Adipocyte (in vitro differentiated cells): ENCODE measurements around the gene RNASEH2A.

Experiments used
- DNase-seq: peaks from one replicate; pipeline ENCODE4 v3.0.0-alpha.2; 2015; ENCODE audit warnings: low read depth
- H3K27me3 ChIP-seq: replicated peaks from 2 replicates; pipeline ENCODE4 v1.7.0; 2013; ENCODE audit warnings: mild to moderate bottlenecking, low read length, moderate library complexity; ENCODE audit not compliant: control insufficient read depth, insufficient read depth
- H3K36me3 ChIP-seq: 2 replicates; pipeline ENCODE4 v1.7.0; 2013; ENCODE audit warnings: low read length, mild to moderate bottlenecking, moderate library complexity; ENCODE audit not compliant: control insufficient read depth, insufficient read depth, severe bottlenecking
- H3K4me1 ChIP-seq: 2 replicates; pipeline ENCODE4 v1.7.0; 2013; ENCODE audit warnings: mild to moderate bottlenecking, low read length, moderate library complexity; ENCODE audit not compliant: control insufficient read depth, insufficient read depth
- H3K4me3 ChIP-seq: 2 replicates; pipeline ENCODE4 v1.7.0; 2013; ENCODE audit warnings: mild to moderate bottlenecking, low read length, moderate library complexity
- H3K9ac ChIP-seq: 2 replicates; pipeline ENCODE4 v1.7.0; 2013; ENCODE audit warnings: mild to moderate bottlenecking, low read length, moderate library complexity
- H3K9me3 ChIP-seq: 2 replicates; pipeline ENCODE4 v1.7.0; 2013; ENCODE audit warnings: mild to moderate bottlenecking, low read length, moderate library complexity; ENCODE audit not compliant: control insufficient read depth

Gene RNASEH2A

DNA sequence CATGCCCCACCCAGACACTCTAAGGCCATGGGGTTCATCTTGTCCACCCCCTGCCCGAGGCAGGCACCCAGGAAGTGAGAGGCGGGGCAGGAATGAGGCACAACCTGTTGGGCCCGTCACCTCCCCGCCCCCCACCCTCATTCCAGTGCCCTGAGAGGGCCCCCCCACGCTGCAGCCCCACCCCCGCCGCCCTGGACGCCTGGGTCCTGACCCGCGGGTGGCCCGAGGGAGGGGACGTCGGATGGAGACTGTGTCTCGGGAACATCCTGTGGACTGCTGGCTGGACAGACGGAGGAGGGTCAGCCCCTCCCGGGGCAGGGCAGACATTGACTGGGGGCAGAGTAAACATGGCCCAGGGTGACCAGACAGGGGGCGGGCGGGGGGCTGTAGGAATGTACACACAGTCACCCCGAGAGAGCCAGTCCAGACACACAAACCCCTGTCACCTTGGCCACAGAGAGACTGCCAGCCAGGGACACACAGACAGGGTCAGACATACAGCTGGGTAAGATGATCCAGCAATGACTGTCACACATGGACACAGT is 22.5 kb upstream of the RNASEH2A start:
- Histone ChIP-seq H3K9ac (peak overlapping the region; percentile 68), H3K4me3 (no peak overlapping the region), H3K36me3 (no peaks in the 10 kb centered on the region), H3K27me3 (no peaks in the 10 kb centered on the region), H3K9me3 (no peaks in the 10 kb centered on the region), H3K4me1 (peaks cover 60% of the 10 kb centered on the region)
- DNase-seq, result peak; percentile 45

DNA sequence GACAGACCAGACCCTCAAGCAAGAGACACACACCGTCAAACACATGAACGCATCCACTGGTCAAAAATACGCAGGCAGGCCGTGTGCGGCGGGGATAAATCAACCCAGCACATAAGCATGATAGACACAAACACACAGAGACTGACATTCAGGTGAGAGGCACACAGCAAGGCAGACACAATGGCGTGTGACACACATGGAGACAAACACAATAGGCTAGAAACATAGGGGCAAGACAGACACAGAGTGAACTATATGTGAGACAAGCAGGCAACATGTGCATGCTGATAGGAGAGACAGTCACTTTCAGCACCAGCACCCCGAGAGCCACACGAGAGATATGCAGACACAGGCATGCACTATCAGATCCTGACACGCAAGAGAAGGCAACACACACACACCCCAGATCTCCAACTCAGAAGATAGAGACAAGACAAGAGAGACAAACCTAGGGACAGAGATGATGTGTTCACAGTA is 22.0 kb upstream of the RNASEH2A start:
- Histone ChIP-seq H3K9me3 (no peaks in the 10 kb centered on the region), H3K4me3 (no peak overlapping the region), H3K4me1 (peaks cover 60% of the 10 kb centered on the region), H3K9ac (no peak overlapping the region), H3K27me3 (no peaks in the 10 kb centered on the region), H3K36me3 (no peaks in the 10 kb centered on the region)
- peak; percentile 26 for DNase-seq

DNA sequence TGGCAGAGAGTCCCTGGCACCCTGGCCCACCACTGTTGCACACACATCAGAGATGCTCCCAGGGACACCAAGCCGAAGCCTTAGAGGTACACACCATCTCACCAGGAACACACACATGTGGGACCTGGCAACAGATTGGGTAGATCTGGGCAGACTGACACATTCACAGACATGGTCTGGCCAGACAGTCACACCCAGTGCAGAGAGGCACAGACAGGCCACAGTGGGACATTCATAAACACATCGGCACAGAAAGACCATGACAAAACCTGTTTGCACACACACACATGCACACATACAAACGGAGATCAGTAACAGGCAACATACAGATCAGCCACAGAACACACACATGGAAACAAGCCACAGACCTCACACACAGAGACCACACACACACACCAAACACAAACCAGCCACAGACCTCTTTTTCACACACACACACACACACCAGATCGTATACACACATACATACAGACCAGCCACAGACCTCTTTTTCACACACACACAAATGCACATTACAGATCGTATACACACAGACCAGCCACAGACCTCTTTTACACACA is 21.4 kb upstream of the RNASEH2A start:
- DNase-seq, result peak; percentile 41
- no peaks in the 10 kb centered on the region for H3K36me3 ChIP-seq
- H3K9ac ChIP-seq, result no peak overlapping the region
- H3K4me3 ChIP-seq, result no peak overlapping the region
- H3K27me3 ChIP-seq, result no peaks in the 10 kb centered on the region
- no peaks in the 10 kb centered on the region for H3K9me3 ChIP-seq
- H3K4me1 ChIP-seq, result peaks cover 55% of the 10 kb centered on the region

DNA sequence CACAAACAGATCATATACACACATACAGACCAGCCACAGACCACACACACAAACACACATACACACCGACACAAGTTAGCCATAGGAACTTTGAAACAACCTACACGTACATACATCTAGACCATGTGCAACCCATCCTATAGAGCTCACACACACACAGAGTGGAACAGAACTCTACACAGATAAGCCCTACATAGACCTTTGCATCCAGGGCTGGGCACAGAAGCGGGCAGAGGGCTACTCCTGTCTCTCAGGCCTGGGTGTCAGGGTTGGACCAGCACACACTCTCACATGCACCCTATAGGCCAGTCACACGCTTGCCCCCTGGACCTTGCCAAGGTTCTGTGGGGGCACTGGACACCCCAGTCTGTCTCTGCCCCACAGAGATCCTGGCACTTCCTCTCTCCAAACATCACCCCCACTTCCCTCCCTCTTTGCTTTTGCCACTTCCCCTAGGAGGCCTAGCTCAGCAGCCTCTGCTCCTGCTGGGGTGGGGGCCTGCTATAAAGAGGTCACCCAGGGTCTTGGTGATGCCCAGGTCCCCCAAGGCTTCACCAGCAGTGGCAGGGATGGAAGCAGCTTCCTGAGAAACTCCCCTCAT is 20.9 kb upstream of the RNASEH2A start:
- Histone ChIP-seq H3K4me1 (peaks cover 58% of the 10 kb centered on the region), H3K9me3 (no peaks in the 10 kb centered on the region), H3K27me3 (no peaks in the 10 kb centered on the region), H3K9ac (peak overlapping the region; percentile 41), H3K36me3 (no peaks in the 10 kb centered on the region), H3K4me3 (no peak overlapping the region)
- no peak for DNase-seq

DNA sequence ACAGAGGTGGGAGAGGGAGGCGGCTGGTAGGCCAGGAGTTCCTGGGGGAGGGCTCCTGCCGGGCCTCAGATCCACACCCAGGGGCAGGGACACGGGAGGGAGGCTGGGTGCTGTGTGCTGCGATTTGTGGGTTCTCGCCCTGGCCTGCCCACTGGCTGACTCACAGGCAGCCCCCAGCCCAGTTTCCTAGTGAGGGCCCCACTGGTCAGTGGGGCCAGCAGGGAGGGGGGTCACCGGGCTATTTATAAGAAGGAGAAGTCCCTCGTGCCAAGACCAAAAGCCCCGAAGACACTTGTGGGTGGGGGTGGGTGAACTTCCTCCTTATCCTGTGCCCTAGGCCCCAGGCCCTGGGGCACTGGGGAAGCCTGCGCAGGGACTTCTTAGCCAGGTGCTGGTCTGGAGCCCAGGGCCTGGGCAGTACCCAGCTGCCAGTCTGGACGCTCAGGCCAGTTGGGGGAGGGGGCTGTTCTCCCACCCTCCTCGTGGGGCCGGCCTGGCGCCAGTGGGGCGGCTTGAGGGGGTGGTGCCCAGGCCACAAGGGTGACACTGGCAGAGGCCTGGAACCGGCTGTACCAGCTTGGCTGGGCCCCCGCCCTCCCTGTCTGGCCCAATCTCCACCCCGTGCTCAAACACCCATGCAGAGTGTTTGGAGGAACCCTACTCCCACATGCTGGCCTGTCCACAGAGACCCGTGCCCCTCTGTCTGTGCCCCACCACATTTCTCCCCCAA is 20.1 kb upstream of the RNASEH2A start:
- peak overlapping the region; percentile 41 for H3K9ac ChIP-seq
- no peak for DNase-seq
- no peak overlapping the region for H3K4me3 ChIP-seq
- H3K4me1 ChIP-seq, result peaks cover 63% of the 10 kb centered on the region
- H3K36me3 ChIP-seq, result no peaks in the 10 kb centered on the region
- no peaks in the 10 kb centered on the region for H3K27me3 ChIP-seq
- no peaks in the 10 kb centered on the region for H3K9me3 ChIP-seq

DNA sequence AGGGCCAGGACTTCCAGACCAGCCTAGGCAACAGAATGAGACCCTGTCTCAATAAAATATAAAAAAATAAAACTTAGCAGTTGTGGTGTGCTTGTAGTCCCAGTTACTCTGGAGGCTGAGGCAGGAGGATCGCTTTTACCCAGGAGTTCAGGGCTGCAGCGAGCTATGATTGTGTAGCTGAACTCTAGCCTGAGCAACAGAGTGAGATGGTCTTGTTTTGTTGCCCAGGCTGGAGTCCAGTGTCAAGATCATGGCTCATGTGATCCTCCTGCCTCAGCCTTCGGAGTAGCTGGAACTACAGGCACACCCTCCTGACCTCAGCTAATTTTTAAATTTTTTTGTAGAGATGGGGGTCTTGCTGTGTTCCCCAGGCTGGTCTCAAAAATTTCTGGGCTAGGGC is 19.4 kb upstream of the RNASEH2A start:
- DNase-seq, result no peak
- Histone ChIP-seq H3K9me3 (no peaks in the 10 kb centered on the region), H3K4me1 (peaks cover 62% of the 10 kb centered on the region), H3K36me3 (no peaks in the 10 kb centered on the region), H3K27me3 (no peaks in the 10 kb centered on the region), H3K9ac (peak overlapping the region; percentile 9), H3K4me3 (no peak overlapping the region)

DNA sequence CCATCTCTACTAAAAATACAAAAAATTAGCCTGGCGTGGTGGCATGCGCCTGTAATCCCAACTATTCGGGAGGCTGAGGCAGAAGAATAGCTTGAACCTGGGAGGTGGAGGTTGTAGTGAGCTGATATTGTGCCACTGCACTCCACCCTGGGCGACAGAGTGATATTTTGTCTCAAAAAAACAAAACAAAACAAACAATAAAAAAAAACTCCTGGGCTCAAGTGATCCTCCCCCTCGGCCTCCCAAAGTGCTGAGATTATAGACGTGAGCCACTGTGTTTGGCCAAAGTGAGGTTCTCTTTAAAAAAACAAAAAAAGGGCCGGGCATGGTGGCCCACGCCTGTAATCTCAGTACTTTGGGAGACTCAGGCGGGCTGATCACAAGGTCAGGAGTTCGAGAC is 18.9 kb upstream of the RNASEH2A start:
- DNase-seq, result no peak
- Histone ChIP-seq H3K4me1 (peaks cover 58% of the 10 kb centered on the region), H3K9me3 (no peaks in the 10 kb centered on the region), H3K4me3 (no peak overlapping the region), H3K36me3 (no peaks in the 10 kb centered on the region), H3K27me3 (no peaks in the 10 kb centered on the region), H3K9ac (peak overlapping the region; percentile 9)

DNA sequence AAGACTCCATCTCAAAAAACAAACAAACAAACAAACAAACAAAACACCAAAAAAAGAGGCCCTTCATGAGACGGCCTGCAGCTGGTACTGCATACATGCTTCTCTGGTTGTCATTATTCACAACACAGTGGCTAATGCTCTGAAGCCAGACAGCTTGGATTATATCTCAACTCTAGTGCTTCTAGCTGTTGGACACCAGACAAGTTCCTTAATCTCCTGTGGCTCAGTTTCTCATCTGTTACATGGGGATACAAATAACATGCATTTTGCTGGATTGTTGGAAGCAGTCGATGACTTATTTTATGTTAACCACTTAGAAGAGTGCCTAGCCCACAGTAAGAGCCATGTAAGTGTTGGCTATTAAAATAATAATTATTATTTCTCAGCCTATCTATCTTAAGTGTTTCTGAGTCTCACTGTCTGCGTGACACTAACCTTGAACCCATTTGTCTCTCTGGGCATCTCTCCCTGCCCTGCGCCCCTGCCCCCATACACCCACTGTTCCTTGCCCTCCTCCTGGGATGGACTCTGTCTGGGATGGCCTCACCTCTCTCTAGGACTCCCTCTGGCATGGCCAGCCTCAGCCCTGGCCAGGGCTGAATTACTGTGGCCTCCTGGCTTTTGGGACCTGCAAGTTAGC is 18.2 kb upstream of the RNASEH2A start:
- Histone ChIP-seq H3K4me1 (peaks cover 53% of the 10 kb centered on the region), H3K36me3 (no peaks in the 10 kb centered on the region), H3K9me3 (no peaks in the 10 kb centered on the region), H3K9ac (peak overlapping the region; percentile 99), H3K27me3 (no peaks in the 10 kb centered on the region), H3K4me3 (peak overlapping the region; percentile 78)
- peak; percentile 44 for DNase-seq

DNA sequence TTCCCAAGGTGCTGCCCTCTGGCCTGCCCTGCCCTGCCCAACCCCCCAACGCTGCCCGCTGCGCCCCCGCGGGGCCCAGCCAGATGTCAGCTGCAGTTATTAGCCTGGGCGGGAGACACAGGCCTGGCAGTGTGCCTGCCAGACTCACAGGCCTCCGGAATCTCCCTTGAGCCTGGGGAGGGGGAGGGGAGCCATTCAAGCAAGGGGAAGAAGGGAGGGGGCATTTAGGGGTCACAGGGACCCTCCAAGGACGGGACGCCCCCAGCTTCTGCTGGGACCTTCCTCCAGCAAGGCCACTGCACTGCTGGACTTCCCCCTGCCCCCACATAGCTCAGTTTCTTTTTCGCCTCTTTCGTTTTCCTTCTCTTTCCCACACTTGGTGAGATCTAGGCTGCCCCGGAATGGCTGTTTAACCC is 17.7 kb upstream of the RNASEH2A start:
- no peaks in the 10 kb centered on the region for H3K9me3 ChIP-seq
- H3K27me3 ChIP-seq, result no peaks in the 10 kb centered on the region
- H3K4me3 ChIP-seq, result peak overlapping the region; percentile 78
- H3K4me1 ChIP-seq, result peaks cover 49% of the 10 kb centered on the region
- peak overlapping the region; percentile 99 for H3K9ac ChIP-seq
- no peaks in the 10 kb centered on the region for H3K36me3 ChIP-seq
- DNase-seq, result peak; percentile 83

DNA sequence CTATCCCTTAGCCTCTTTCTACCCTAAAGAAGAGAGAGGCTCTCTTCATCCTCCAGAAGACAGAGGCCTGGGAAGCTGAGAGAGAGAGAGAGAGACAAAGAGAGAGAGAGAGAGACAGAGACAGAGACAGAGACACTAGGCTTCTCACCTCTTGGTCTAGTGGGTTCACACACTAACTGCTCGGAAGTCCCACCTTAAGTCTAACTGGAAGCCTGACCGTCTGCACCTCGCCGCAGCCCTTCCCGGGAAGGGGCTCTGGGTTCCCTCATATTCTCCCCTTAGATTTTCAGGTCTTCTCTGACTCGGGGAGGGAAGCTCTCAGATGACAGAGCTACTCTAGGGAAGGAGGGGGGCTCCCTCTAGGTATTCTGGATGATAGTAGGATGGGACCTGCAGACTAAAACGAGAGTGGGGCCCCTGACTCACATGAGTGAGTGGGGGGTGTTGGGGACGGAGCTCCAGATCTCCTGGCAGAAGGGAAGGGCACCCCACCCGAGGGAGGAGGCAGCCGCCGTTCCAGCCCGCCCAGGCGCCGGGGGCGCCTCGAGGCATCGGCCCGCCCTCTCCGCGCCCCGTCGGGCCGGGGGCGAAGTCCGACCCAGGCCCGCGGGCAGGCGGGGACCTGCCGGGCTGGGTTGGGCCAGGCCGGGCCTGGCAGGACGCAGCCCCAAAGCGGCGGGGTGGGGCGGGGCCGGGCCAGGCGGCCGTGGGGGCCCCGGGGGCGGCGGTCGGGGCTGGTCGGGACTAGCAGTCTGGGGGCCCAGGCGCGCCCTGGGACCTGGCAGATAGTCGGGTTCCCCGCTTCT is 17.1 kb upstream of the RNASEH2A start:
- H3K36me3 ChIP-seq, result no peaks in the 10 kb centered on the region
- no peak for DNase-seq
- peaks cover 51% of the 10 kb centered on the region for H3K4me1 ChIP-seq
- H3K9ac ChIP-seq, result peak overlapping the region; percentile 99
- H3K9me3 ChIP-seq, result no peaks in the 10 kb centered on the region
- peak overlapping the region; percentile 99 for H3K4me3 ChIP-seq
- no peaks in the 10 kb centered on the region for H3K27me3 ChIP-seq
